Breast epithelium (tissue), 3 donors: ENCODE results near the gene UGT1A9.
"Not testable (repeated sequence)": the region's sequence is repeated elsewhere in the genome, so short reads cannot be mapped to it uniquely, and the experiment has no call there.

Source experiments
- CTCF ChIP-seq, 3 donors: fragments of 450-650 bp; IDR thresholded peaks; one replicate each; pipeline ENCODE4 v1.5.1; 2016 to 2017; ENCODE audit warnings: antibody characterized with exemption in 3 of 3, mild to moderate bottlenecking in 3 of 3, moderate library complexity in 3 of 3
- POLR2A ChIP-seq: fragments of 450-650 bp; IDR thresholded peaks from one replicate; pipeline ENCODE4 v1.6.1; 2016; ENCODE audit warnings: antibody characterized with exemption, mild to moderate bottlenecking, moderate library complexity
- POLR2AphosphoS5 ChIP-seq, 3 donors: sonication (generic); formaldehyde crosslinking; IDR thresholded peaks; one replicate each; pipeline ENCODE4 v1.6.1; 2017; ENCODE audit warnings: antibody characterized with exemption in 3 of 3

- not testable (repeated sequence) for TF ChIP-seq CTCF (IDR thresholded peaks at IDR 0.05); POLR2A; POLR2AphosphoS5 (IDR thresholded peaks at IDR 0.05)
These were observed 79.0 kb downstream of the UGT1A9 start for GRCh38 chr2:233750689-233751088.
